ENCODE measurements around the gene SLC24A3. TPM values are rescaled to one million over a fixed set of nuclear protein-coding genes. Genes with fewer than 3 reads are reported as not detected.

Gene SLC24A3
- total and polyA plus RNA-seq, 9 donors: 4.8 to 40.5 (median 18.6) TPM

- intact Hi-C loops (cut with DNase I): loop anchor here in 1 of 4 donors (10.0 kb wide), 1 partner anchor 207 kb away; no protein-coding TSS in a partner anchor
- H3K9me3 ChIP-seq: no peaks in the 10 kb centered on the region
- no peak overlapping the region for H3K4me3 ChIP-seq
- H3K27ac ChIP-seq: no peak overlapping the region
- H3K4me1 ChIP-seq (ENCODE audit: insufficient read depth): peaks cover 3% of the 10 kb centered on the region
- 63 to 73% (median 70%) methylated on average over 2 of the region's 2 CpGs for WGBS, 3 donors
- DNase-seq: no peak
- H3K27me3 ChIP-seq: no peaks in the 10 kb centered on the region
- no peaks in the 10 kb centered on the region for H3K36me3 ChIP-seq
- TF ChIP-seq CTCF (IDR thresholded peaks at IDR 0.05) (no peak), POLR2A (IDR thresholded peaks at IDR 0.05) (no peak), EP300 (IDR thresholded peaks at IDR 0.05) (no peak)
Observed at GRCh38 chr20:19367591-19367990, 155.1 kb downstream of the SLC24A3 start.

GRCh38 chr20:19368351-19368750 is 155.9 kb downstream of the SLC24A3 start:
- H3K4me3 ChIP-seq: no peak overlapping the region
- H3K4me1 ChIP-seq (ENCODE audit: insufficient read depth): peaks cover 3% of the 10 kb centered on the region
- no peak for TF ChIP-seq CTCF (IDR thresholded peaks at IDR 0.05)
- no peaks in the 10 kb centered on the region for H3K36me3 ChIP-seq
- WGBS, 3 donors: 84 to 85% (median 85%) methylated on average over 3 of the region's 3 CpGs
- no peak for DNase-seq
- intact Hi-C loops (cut with DNase I): loop anchor here in 1 of 4 donors (10.0 kb wide), 1 partner anchor 206 kb away; no protein-coding TSS in a partner anchor
- H3K9me3 ChIP-seq: no peaks in the 10 kb centered on the region
- H3K27ac ChIP-seq: no peak overlapping the region
- no peaks in the 10 kb centered on the region for H3K27me3 ChIP-seq

- intact Hi-C loops (cut with DNase I): no loop called here
- Histone ChIP-seq H3K4me1 (ENCODE audit: insufficient read depth) (peaks cover 2% of the 10 kb centered on the region), H3K4me3 (no peak overlapping the region), H3K27me3 (no peaks in the 10 kb centered on the region), H3K27ac (no peak overlapping the region), H3K36me3 (no peaks in the 10 kb centered on the region), H3K9me3 (no peaks in the 10 kb centered on the region)
- 63 to 73% (median 71%) methylated on average over 6 of the region's 6 CpGs for WGBS, 3 donors
- no peak for DNase-seq
- TF ChIP-seq POLR2A (IDR thresholded peaks at IDR 0.05) (no peak), CTCF (IDR thresholded peaks at IDR 0.05) (no peak), EP300 (IDR thresholded peaks at IDR 0.05) (no peak)
Observed at GRCh38 chr20:19370076-19371075, 157.9 kb downstream of the SLC24A3 start.

- Histone ChIP-seq H3K4me3 (no peak overlapping the region), H3K27me3 (no peaks in the 10 kb centered on the region), H3K36me3 (no peaks in the 10 kb centered on the region), H3K9me3 (no peaks in the 10 kb centered on the region), H3K4me1 (ENCODE audit: insufficient read depth) (peaks cover 3% of the 10 kb centered on the region), H3K27ac (no peak overlapping the region)
- WGBS, 3 donors: 81 to 94% (median 94%) methylated on average over 1 of the region's 1 CpG
- no peak for DNase-seq
- no peak for TF ChIP-seq CTCF (IDR thresholded peaks at IDR 0.05)
- TF ChIP-seq POLR2A (IDR thresholded peaks at IDR 0.05): no peak
- no peak for TF ChIP-seq EP300 (IDR thresholded peaks at IDR 0.05)
- intact Hi-C loops (cut with DNase I): no loop called here
Observed at GRCh38 chr20:19371112-19371511, 158.7 kb downstream of the SLC24A3 start.
